GM13977 (cell line): ENCODE data around the gene CDHR5.
"Not testable (repeated sequence)": the region's sequence is repeated elsewhere in the genome, so short reads cannot be mapped to it uniquely, and the experiment has no call there.

Experiments
- DNase-seq: peaks from one replicate; pipeline ENCODE4 v3.0.0; 2012; ENCODE audit warnings: low spot score
- CTCF ChIP-seq: IDR thresholded peaks from 2 replicates; pipeline ENCODE4 v1.5.1; 2012; ENCODE audit warnings: mild to moderate bottlenecking, control low read depth; ENCODE audit not compliant: insufficient read depth; ENCODE audit errors: extremely low read depth, missing control alignments
- in situ Hi-C: fragments of 300-500 bp; cut with MboI; formaldehyde crosslinking; loops from one replicate; pipeline ENCODE4 v1.12.0; 2022; ENCODE audit warnings: low sequenced_read_pairs, low pct_unique_long_range_greater_than_20kb, mixed read lengths, inconsistent platforms; ENCODE audit not compliant: unreplicated experiment

CDHR5 gene

DNA sequence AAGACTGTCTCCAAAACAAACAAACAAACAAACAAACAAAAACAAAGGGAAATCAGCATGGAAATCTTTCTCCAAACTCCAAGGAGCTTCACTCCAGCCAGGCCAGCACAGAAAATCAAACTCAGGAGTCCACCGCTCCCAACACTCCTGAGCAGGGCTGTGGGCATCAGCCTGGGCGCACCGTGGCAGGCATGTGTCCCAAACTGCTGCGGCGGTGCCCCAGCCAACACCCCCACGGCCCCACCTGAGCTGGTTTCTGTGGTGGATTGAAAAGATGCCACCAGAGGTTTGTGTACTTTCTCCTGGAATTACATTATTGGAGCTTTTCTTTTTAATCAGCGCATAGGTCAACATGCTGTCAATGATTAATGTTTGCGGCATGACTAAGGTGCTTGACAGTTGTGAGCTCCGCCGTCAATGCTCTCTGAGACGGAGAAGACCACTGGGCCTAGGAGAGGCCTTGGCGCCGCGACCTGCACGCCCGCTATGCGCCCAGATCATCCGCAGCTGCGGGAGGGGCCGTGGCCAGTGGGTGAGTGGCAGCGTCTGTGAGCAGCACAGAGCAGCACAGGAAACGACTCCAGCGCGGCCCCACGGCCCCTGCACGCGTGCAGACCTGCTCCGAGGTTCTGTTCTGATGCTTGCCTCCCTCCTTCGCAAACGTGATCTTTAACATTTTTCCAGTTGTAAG is 30.4 kb upstream of the CDHR5 start:
- no peak for TF ChIP-seq CTCF
- DNase-seq = no peak
- in situ Hi-C loops = no loop called here

GRCh38 chr11:654444-654843 is 29.7 kb upstream of the CDHR5 start:
- in situ Hi-C loops = not testable (repeated sequence)

DNA sequence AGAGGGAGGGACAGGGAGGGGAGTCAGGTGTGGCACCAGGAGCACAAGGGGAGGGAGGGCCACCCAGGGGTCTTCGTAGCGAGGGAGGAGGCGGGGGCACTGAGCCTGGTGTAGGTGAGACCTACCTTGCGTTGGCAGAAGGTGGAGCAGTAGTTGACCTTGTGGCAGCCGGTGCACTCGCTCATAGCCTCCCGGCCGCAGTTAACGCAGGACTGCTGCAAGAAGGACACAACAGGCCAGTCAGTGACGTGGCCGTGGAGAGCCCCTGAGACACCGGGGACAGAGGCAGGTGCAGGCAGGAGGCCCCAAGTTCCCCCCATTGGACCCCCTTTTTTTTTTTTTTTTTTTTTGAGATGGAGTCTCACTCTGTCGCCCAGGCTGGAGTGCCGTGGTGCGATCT is 29.1 kb upstream of the CDHR5 start:
- no peak for TF ChIP-seq CTCF
- in situ Hi-C loops = no loop called here
- DNase-seq = no peak

More at GRCh38 chr11:654444-654843, 29.7 kb upstream of the CDHR5 start:
- DNase-seq = not testable (repeated sequence)

- in situ Hi-C loops, DNase-seq: not testable (repeated sequence)
Measured at GRCh38 chr11:653136-653535, 28.4 kb upstream of the CDHR5 start.

DNA sequence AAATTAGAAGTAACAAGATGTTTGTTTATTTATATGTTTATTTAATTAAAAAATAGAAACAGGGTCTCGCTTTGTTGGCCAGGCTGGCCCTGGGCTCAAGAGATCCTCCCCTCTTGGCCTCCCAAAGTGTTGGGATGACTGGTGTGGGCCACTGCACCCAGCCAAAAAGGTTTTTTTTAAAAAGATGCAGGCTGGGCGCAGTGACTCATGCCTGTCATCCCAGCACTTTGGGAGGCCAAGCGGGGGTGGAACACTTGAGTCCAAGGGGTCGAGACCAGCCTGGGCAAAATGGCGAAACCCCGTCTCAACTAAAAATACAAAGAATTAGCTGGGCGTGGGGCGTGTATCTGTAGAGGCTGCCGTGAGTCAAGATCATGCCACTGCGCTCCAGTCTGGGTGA is 25.7 kb upstream of the CDHR5 start:
- TF ChIP-seq CTCF = no peak
- in situ Hi-C loops = no loop called here
- no peak for DNase-seq

DNA sequence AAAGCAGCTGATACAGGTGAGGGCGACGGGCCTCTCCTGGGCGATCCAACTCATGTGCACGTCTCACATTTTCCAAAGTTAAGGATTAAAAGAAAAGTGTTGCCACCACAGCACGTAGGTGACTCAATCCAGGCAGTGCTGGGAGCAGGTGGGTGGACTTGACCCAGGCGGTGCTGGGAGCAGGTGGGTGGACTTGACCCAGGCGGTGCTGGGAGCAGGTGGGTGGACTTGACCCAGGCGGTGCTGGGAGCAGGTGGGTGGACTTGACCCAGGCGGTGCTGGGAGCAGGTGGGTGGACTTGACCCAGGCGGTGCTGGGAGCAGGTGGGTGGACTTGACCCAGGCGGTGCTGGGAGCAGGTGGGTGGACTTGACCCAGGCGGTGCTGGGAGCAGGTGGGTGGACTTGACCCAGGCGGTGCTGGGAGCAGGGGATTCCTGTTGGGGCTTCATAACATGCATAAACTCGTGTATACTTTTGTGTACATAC is 23.0 kb upstream of the CDHR5 start:
- in situ Hi-C loops = not testable (repeated sequence)

DNA sequence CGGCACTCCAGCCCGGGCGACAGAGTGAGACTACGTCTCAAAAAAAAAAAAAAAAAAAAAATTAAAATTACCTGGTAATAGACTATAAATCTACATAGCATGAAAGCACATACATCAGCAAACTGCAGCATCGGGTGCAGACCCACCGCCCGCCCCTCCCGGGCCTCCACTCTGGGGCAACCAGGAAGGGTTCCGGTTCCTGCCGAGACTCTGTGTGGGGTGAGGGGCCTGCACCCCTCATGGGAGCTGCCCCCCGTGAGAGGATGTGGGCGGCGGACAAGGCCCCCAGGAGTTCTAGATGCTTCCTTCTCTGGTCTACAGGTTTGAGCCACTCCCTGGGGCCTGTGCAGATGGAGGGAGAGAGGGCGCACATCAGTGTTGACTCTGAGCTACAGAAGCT is 21.5 kb upstream of the CDHR5 start:
- in situ Hi-C loops = no loop called here

More for the DNA sequence above, 23.0 kb upstream of the CDHR5 start:
- DNase-seq = not testable (repeated sequence)

DNA sequence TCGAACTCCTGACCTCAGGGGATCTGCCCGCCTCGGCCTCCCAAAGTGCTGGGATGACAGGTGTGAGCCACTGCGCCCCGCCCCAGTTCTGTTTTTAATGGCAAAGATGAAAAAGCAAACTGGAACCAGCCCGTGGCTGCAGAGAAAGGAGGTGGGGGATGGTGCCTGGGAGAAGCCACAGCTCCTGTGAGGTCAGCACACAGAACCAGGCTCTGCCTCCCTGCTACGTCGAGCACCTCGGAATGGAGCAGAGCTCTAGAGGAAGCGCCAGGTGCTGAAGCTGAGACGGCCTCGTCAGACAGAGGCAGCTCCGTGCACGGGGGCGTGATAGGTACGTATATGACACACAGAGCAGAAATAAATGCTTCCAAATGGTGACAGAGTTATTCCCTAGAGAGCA is 20.8 kb upstream of the CDHR5 start:
- in situ Hi-C loops = no loop called here
- TF ChIP-seq CTCF = no peak
- DNase-seq = no peak

More for the DNA sequence above, 21.5 kb upstream of the CDHR5 start:
- no peak for TF ChIP-seq CTCF
- DNase-seq = no peak
